NB4 (cell line): ENCODE results near the gene NUBP2.

ENCODE experiments used
- DNase-seq: peaks from one replicate; pipeline ENCODE4 v3.0.0; 2010; ENCODE audit warnings: low read depth
- H3K4me3 ChIP-seq: one replicate; pipeline ENCODE4 v1.5.1; 2011; ENCODE audit warnings: mild to moderate bottlenecking, low read depth, low read length, moderate library complexity
- MYC ChIP-seq: IDR thresholded peaks from 2 replicates; pipeline ENCODE4 v1.6.1; 2011; ENCODE audit warnings: low read depth, low read length
- POLR2A ChIP-seq: IDR thresholded peaks from 2 replicates; pipeline ENCODE4 v1.6.1; 2011; ENCODE audit warnings: mild to moderate bottlenecking; ENCODE audit not compliant: insufficient read length; ENCODE audit errors: extremely low read depth
- TF ChIP-seq, protein P1 (sequence below): IDR thresholded peaks from 2 replicates; pipeline ENCODE4 v1.6.1; 2011; ENCODE audit warnings: low read depth, low read length
- TF ChIP-seq, protein P2 (sequence below): IDR thresholded peaks from one replicate; pipeline ENCODE4 v1.5.1; 2012; ENCODE audit warnings: low read depth, low read length

NUBP2 gene

GRCh38 chr16:1762879-1763520 is 19.8 kb upstream of the NUBP2 start:
- DNase-seq: no peak
- no peak overlapping the region for H3K4me3 ChIP-seq
- TF ChIP-seq POLR2A (no peak), MYC (no peak)
- TF ChIP-seq, protein P1, sequence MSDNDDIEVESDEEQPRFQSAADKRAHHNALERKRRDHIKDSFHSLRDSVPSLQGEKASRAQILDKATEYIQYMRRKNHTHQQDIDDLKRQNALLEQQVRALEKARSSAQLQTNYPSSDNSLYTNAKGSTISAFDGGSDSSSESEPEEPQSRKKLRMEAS: no peak
- TF ChIP-seq, protein P2, sequence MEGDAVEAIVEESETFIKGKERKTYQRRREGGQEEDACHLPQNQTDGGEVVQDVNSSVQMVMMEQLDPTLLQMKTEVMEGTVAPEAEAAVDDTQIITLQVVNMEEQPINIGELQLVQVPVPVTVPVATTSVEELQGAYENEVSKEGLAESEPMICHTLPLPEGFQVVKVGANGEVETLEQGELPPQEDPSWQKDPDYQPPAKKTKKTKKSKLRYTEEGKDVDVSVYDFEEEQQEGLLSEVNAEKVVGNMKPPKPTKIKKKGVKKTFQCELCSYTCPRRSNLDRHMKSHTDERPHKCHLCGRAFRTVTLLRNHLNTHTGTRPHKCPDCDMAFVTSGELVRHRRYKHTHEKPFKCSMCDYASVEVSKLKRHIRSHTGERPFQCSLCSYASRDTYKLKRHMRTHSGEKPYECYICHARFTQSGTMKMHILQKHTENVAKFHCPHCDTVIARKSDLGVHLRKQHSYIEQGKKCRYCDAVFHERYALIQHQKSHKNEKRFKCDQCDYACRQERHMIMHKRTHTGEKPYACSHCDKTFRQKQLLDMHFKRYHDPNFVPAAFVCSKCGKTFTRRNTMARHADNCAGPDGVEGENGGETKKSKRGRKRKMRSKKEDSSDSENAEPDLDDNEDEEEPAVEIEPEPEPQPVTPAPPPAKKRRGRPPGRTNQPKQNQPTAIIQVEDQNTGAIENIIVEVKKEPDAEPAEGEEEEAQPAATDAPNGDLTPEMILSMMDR: no peak

- H3K4me3 ChIP-seq: no peak overlapping the region
- DNase-seq: no peak
- TF ChIP-seq POLR2A (no peak), MYC (no peak)
- TF ChIP-seq, protein P2: no peak
- TF ChIP-seq, protein P1: no peak
Observed at GRCh38 chr16:1763521-1764511, 18.9 kb upstream of the NUBP2 start.

DNA sequence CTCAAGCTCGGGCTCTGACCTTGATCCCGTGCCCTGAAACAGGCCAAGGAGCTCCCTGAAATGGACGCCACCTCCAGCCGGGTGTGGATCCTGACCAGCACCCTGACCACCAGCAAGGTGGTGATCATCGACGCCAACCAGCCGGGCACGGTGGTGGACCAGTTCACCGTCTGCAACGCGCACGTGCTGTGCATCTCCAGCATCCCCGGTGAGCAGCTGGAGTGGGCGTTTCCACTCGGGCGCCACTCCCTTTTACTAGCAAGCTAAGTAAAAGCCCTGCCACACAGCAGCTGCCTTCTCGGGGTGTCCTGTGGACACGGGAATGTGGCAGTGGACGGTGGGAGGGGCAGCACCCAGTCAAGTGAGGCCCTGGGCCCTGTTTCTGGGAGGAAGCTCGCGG is 17.8 kb upstream of the NUBP2 start:
- DNase-seq: no peak
- TF ChIP-seq, protein P2: no peak
- TF ChIP-seq POLR2A (no peak), MYC (no peak)
- TF ChIP-seq, protein P1: no peak

DNA sequence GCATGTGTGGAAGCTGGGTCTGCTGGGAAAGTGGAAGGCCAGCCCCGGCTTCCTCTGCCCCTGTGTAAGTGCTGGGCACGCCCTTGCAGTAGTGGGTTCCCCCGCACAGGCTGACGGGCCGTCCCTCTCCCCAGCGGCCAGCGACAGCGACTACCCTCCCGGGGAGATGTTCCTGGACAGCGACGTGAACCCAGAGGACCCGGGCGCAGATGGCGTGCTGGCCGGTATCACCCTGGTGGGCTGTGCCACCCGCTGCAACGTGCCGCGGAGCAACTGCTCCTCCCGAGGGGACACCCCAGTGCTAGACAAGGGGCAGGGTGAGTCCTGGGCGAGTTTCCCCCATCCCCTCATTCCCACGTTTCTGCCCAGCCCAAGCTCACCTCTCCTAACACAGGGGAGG is 16.9 kb upstream of the NUBP2 start:
- no peak for TF ChIP-seq POLR2A
- TF ChIP-seq, protein P1: no peak
- TF ChIP-seq MYC: no peak

More for the DNA sequence above, 17.8 kb upstream of the NUBP2 start:
- H3K4me3 ChIP-seq: no peak overlapping the region

GRCh38 chr16:1766231-1766630 is 16.5 kb upstream of the NUBP2 start:
- no peak for DNase-seq
- TF ChIP-seq POLR2A (no peak), MYC (no peak)
- TF ChIP-seq, protein P1: no peak
- TF ChIP-seq, protein P2: no peak
- no peak overlapping the region for H3K4me3 ChIP-seq

More for the DNA sequence above, 16.9 kb upstream of the NUBP2 start:
- H3K4me3 ChIP-seq: no peak overlapping the region
- DNase-seq: no peak

GRCh38 chr16:1766701-1767100 is 16.1 kb upstream of the NUBP2 start:
- no peak overlapping the region for H3K4me3 ChIP-seq
- DNase-seq: no peak
- TF ChIP-seq, protein P1: no peak
- no peak for TF ChIP-seq POLR2A
- TF ChIP-seq, protein P2: no peak
- TF ChIP-seq MYC: no peak
